ENCODE data around the gene CFD. TPM values are rescaled to one million over a fixed set of nuclear protein-coding genes. Genes with fewer than 3 reads are reported as not detected.
"Not testable (repeated sequence)": the region's sequence is repeated elsewhere in the genome, so short reads cannot be mapped to it uniquely, and the experiment has no call there.

The CFD gene
- total RNA-seq, 2 donors from 2014 or later = 0.38 to 1.1 TPM

DNA sequence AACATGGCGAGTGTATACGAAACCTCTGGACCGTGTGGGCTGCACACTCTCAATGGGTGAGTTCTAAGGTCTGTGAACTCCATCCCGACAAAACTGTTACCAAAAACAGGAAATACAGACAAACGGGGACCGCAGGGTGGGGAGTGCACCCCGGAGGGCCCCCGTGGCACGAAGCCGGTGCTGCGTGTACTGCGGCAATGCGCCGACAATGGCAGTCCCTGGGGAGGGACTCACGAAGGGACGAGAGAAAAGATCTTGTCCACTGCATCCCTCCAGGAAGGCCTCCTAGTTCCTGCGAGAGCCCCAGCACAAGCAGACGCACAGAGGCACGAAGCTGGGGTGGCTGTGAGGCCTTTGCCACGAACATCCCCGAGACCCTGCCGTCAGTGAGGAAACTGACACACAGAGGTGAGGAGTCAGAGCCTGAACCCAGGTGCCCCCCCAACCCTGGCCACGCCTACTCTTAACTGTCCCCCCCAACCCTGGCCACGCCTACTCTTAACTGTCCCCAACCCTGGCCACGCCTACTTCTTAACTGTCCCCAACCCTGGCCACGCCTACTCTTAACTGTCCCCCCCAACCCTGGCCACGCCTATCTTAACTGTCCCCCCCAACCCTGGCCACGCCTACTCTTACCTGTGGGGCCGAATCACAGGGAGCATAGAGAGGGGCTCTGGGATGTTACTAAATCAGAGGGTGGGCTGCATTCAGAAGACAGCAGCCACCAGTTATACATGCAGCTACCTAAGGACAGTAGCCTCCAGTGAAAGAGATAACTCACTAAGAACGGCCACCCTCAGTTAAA, 29.3 kb downstream of the CFD start:
- Mint-ChIP-seq H3K27me3 (ENCODE audit: insufficient read depth) (no peaks in the 10 kb centered on the region), H3K9me3 (no peaks in the 10 kb centered on the region), H3K27ac (no peak overlapping the region), H3K4me1 (no peaks in the 10 kb centered on the region), H3K4me3 (no peak overlapping the region), H3K36me3 (ENCODE audit: low read depth) (peaks cover 20% of the 10 kb centered on the region)
- Histone ChIP-seq H3K4me3 (ENCODE audit: low read length) (no peak overlapping the region), H3K9me3 (ENCODE audit: control insufficient read depth, low read length) (no peaks in the 10 kb centered on the region), H3K36me3 (ENCODE audit: control insufficient read depth, insufficient read depth, low read length) (peaks cover 48% of the 10 kb centered on the region), H3K9ac (ENCODE audit: extremely low read depth, low read length, poor library complexity, severe bottlenecking) (no peak overlapping the region), H3K27ac (ENCODE audit: low read depth, low read length) (no peak overlapping the region), H3K27me3 (ENCODE audit: control insufficient read depth, insufficient read depth, low read length, poor library complexity, severe bottlenecking) (no peaks in the 10 kb centered on the region), H3K4me1 (ENCODE audit: control insufficient read depth, insufficient read depth, low read length) (no peaks in the 10 kb centered on the region)
- TF ChIP-seq, protein P1, sequence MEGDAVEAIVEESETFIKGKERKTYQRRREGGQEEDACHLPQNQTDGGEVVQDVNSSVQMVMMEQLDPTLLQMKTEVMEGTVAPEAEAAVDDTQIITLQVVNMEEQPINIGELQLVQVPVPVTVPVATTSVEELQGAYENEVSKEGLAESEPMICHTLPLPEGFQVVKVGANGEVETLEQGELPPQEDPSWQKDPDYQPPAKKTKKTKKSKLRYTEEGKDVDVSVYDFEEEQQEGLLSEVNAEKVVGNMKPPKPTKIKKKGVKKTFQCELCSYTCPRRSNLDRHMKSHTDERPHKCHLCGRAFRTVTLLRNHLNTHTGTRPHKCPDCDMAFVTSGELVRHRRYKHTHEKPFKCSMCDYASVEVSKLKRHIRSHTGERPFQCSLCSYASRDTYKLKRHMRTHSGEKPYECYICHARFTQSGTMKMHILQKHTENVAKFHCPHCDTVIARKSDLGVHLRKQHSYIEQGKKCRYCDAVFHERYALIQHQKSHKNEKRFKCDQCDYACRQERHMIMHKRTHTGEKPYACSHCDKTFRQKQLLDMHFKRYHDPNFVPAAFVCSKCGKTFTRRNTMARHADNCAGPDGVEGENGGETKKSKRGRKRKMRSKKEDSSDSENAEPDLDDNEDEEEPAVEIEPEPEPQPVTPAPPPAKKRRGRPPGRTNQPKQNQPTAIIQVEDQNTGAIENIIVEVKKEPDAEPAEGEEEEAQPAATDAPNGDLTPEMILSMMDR (conservative IDR thresholded peaks at IDR 0.05) = no peak
- 97% methylated on average over 23 to 30 of the region's 30 CpGs for WGBS, 2 experiments (ENCODE audit: insufficient coverage in 1 of 2, insufficient read length in 1 of 2)
- DNase-seq = no peak

DNA sequence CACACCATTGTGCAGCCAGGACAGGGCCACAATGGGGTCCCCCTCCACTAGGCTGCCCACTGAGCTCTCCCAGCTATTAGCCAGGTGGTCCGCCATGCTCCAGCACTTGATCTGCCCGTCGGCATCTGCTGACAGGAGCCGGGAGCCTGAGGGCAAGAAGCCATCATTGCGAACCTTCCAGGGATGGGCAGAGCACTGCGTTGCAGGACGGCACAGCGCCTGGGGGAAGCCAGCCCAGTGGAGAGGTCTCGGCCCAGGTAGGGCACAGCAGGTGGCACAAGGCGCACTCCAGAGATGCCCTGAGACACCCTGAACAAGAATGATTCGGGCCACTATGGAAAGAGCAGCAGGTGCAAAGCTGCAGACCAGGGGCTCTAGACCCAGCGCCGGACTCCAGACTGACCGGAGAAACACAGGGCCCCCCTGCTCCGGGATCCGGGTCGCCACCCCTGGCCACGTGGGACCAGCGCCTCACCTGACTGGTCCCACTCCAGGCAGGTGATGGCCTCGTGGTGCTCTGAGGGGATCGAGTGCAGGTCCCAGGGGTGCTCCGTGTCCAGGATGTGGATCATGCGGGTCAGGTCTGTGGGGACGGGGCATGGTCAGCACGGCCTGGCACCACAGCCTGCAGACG, 30.3 kb downstream of the CFD start:
- no peaks in the 10 kb centered on the region for H3K4me1 ChIP-seq (ENCODE audit: control insufficient read depth, insufficient read depth, low read length)
- WGBS, 2 experiments (ENCODE audit: insufficient coverage in 1 of 2, insufficient read length in 1 of 2) = 95 to 98% methylated on average over 26 of the region's 26 CpGs
- H3K9me3 Mint-ChIP-seq = no peaks in the 10 kb centered on the region
- no peaks in the 10 kb centered on the region for H3K9me3 ChIP-seq (ENCODE audit: control insufficient read depth, low read length)
- no peaks in the 10 kb centered on the region for H3K27me3 ChIP-seq (ENCODE audit: control insufficient read depth, insufficient read depth, low read length, poor library complexity, severe bottlenecking)
- H3K4me3 ChIP-seq (ENCODE audit: low read length) = no peak overlapping the region
- H3K4me3 Mint-ChIP-seq = no peak overlapping the region
- H3K36me3 ChIP-seq (ENCODE audit: control insufficient read depth, insufficient read depth, low read length) = peaks cover 45% of the 10 kb centered on the region
- peaks cover 15% of the 10 kb centered on the region for H3K36me3 Mint-ChIP-seq (ENCODE audit: low read depth)
- no peaks in the 10 kb centered on the region for H3K4me1 Mint-ChIP-seq
- no peak overlapping the region for H3K27ac Mint-ChIP-seq
- TF ChIP-seq, protein P1 (conservative IDR thresholded peaks at IDR 0.05) = no peak
- H3K27ac ChIP-seq (ENCODE audit: low read depth, low read length) = no peak overlapping the region
- H3K27me3 Mint-ChIP-seq (ENCODE audit: insufficient read depth) = no peaks in the 10 kb centered on the region
- H3K9ac ChIP-seq (ENCODE audit: extremely low read depth, low read length, poor library complexity, severe bottlenecking) = no peak overlapping the region
- no peak for DNase-seq

DNA sequence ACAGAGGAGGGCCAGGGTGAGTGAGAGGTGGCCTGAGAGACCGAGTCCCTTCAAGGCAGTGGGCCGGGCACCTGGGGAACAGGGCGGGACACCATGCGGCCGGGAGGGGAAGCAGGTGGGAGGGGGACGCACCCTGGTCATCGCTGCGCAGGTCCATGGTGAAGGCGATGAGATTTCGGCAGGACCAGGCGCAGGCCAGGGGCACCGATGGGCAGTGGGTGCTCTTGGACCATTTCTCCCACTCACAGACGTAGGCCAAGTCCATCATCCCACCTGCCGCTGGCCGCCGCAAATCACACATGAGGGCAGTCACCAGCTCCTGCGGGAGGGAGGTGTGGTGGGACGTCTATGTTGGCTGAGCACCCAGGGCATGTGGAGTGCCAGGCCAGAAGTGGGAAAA, 31.4 kb downstream of the CFD start:
- no peaks in the 10 kb centered on the region for H3K9me3 Mint-ChIP-seq
- no peaks in the 10 kb centered on the region for H3K9me3 ChIP-seq (ENCODE audit: control insufficient read depth, low read length)
- TF ChIP-seq, protein P1 (conservative IDR thresholded peaks at IDR 0.05) = no peak
- peaks cover 2% of the 10 kb centered on the region for H3K4me1 Mint-ChIP-seq
- no peak overlapping the region for H3K27ac Mint-ChIP-seq
- H3K4me1 ChIP-seq (ENCODE audit: control insufficient read depth, insufficient read depth, low read length) = no peaks in the 10 kb centered on the region
- H3K27me3 ChIP-seq (ENCODE audit: control insufficient read depth, insufficient read depth, low read length, poor library complexity, severe bottlenecking) = no peaks in the 10 kb centered on the region
- DNase-seq = peak; percentile 38
- no peak overlapping the region for H3K27ac ChIP-seq (ENCODE audit: low read depth, low read length)
- H3K9ac ChIP-seq (ENCODE audit: extremely low read depth, low read length, poor library complexity, severe bottlenecking) = no peak overlapping the region
- peaks cover 15% of the 10 kb centered on the region for H3K36me3 Mint-ChIP-seq (ENCODE audit: low read depth)
- 94 to 96% methylated on average over 12 to 18 of the region's 18 CpGs for WGBS, 2 experiments (ENCODE audit: insufficient coverage in 1 of 2, insufficient read length in 1 of 2)
- peak overlapping the region; percentile 46 for H3K4me3 Mint-ChIP-seq
- peaks cover 39% of the 10 kb centered on the region for H3K36me3 ChIP-seq (ENCODE audit: control insufficient read depth, insufficient read depth, low read length)
- H3K4me3 ChIP-seq (ENCODE audit: low read length) = no peak overlapping the region
- H3K27me3 Mint-ChIP-seq (ENCODE audit: insufficient read depth) = no peaks in the 10 kb centered on the region

DNA sequence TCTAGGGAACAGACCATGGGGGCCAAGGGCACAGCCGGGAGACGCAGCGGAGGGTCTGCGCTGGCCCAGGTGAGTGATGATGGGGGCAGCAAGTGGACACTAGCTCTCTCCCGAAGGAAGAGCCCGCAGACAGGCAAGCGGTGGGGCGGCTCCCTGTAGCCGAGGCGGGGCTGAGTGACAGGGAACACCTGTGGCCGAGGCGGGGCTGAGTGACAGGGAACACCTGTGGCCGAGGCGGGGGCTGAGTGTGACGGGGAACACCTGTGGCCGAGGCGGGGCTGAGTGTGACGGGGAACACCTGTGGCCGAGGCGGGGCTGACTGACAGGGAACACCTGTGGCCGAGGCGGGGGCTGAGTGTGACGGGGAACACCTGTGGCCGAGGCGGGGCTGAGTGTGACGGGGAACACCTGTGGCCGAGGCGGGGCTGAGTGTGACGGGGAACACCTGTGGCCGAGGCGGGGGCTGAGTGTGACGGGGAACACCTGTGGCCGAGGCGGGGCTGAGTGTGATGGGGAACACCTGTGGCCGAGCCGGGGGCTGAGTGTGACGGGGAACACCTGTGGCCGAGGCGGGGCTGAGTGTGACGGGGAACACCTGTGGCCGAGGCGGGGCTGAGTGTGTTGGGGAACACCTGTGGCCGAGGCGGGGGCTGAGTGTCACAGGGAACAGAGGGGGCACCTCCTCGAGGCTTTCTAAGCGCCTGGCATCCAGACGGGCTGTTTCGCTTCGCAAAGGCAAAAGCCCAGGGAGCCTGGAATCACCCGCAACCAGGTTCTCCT, 32.1 kb downstream of the CFD start:
- Histone ChIP-seq H3K9ac (ENCODE audit: extremely low read depth, low read length, poor library complexity, severe bottlenecking) (peak overlapping the region; percentile 62), H3K4me3 (ENCODE audit: low read length) (peak overlapping the region; percentile 89), H3K36me3 (ENCODE audit: control insufficient read depth, insufficient read depth, low read length) (peaks cover 31% of the 10 kb centered on the region)
- H3K4me1 ChIP-seq (ENCODE audit: control insufficient read depth, insufficient read depth, low read length); H3K27me3 ChIP-seq (ENCODE audit: control insufficient read depth, insufficient read depth, low read length, poor library complexity, severe bottlenecking); H3K27ac ChIP-seq (ENCODE audit: low read depth, low read length); H3K9me3 Mint-ChIP-seq; DNase-seq; H3K27ac Mint-ChIP-seq; H3K27me3 Mint-ChIP-seq (ENCODE audit: insufficient read depth); H3K9me3 ChIP-seq (ENCODE audit: control insufficient read depth, low read length); H3K4me1 Mint-ChIP-seq: not testable (repeated sequence)
- Mint-ChIP-seq H3K4me3 (peak overlapping the region; percentile 72), H3K36me3 (ENCODE audit: low read depth) (peaks cover 18% of the 10 kb centered on the region)
- 89 to 96% methylated on average over 21 to 42 of the region's 50 CpGs for WGBS, 2 experiments (ENCODE audit: insufficient coverage in 1 of 2, insufficient read length in 1 of 2)
